ENCODE results near the gene APOL5. TPM values are rescaled to one million over a fixed set of nuclear protein-coding genes. Genes with fewer than 3 reads are reported as not detected.

Gene APOL5
- total RNA-seq, 2 experiments from 2014 or later: not detected

GRCh38 chr22:35739076-35739930, 21.6 kb downstream of the APOL5 start:
- POLR2A ChIA-PET: no interaction called here
- CTCF ChIA-PET: no interaction called here

- POLR2A ChIA-PET: no interaction called here
Observed at GRCh38 chr22:35739931-35740380, 22.3 kb downstream of the APOL5 start.

GRCh38 chr22:35740616-35741015, 22.9 kb downstream of the APOL5 start:
- CTCF ChIA-PET: interaction anchor here (0.5 kb wide), 1 partner anchor 210 kb away, joined by 4 read pairs; no protein-coding TSS in a partner anchor

More at GRCh38 chr22:35739931-35740380, 22.3 kb downstream of the APOL5 start:
- CTCF ChIA-PET: interaction anchor here (0.5 kb wide), 1 partner anchor 210 kb away, joined by 4 read pairs; no protein-coding TSS in a partner anchor

GRCh38 chr22:35742342-35743100, 24.8 kb downstream of the APOL5 start:
- ChIA-PET CTCF (interaction anchor here (1.3 kb wide), 1 partner anchor 324 kb away, joined by 4 read pairs; no protein-coding TSS in a partner anchor), POLR2A (no interaction called here)

More at GRCh38 chr22:35740616-35741015, 22.9 kb downstream of the APOL5 start:
- POLR2A ChIA-PET: no interaction called here

GRCh38 chr22:35743326-35743860, 25.7 kb downstream of the APOL5 start:
- CTCF ChIA-PET: no interaction called here
- POLR2A ChIA-PET: no interaction called here

- POLR2A ChIA-PET: no interaction called here
- CTCF ChIA-PET: no interaction called here
Observed at GRCh38 chr22:35746248-35746647, 28.6 kb downstream of the APOL5 start.

GRCh38 chr22:35746946-35747703, 29.5 kb downstream of the APOL5 start:
- ChIA-PET CTCF (no interaction called here), POLR2A (no interaction called here)

- ChIA-PET CTCF (no interaction called here), POLR2A (no interaction called here)
Observed at GRCh38 chr22:35749808-35750207, 32.1 kb downstream of the APOL5 start.

GRCh38 chr22:35752006-35752862, 34.6 kb downstream of the APOL5 start:
- ChIA-PET CTCF (no interaction called here), POLR2A (no interaction called here)

- ChIA-PET POLR2A (no interaction called here), CTCF (no interaction called here)
Observed at GRCh38 chr22:35752863-35753189, 35.2 kb downstream of the APOL5 start.

GRCh38 chr22:35754761-35755160, 37.1 kb downstream of the APOL5 start:
- CTCF ChIA-PET: no interaction called here
- POLR2A ChIA-PET: no interaction called here

GRCh38 chr22:35756722-35757121, 39.0 kb downstream of the APOL5 start:
- POLR2A ChIA-PET: interaction anchor here (0.6 kb wide), 1 partner anchor 174 kb away, joined by 8 read pairs; no protein-coding TSS in a partner anchor
- CTCF ChIA-PET: no interaction called here

GRCh38 chr22:35758394-35758793, 40.7 kb downstream of the APOL5 start:
- ChIA-PET POLR2A (no interaction called here), CTCF (no interaction called here)

- CTCF ChIA-PET: no interaction called here
- POLR2A ChIA-PET: no interaction called here
Observed at GRCh38 chr22:35761037-35761436, 43.4 kb downstream of the APOL5 start.

- POLR2A ChIA-PET: no interaction called here
- CTCF ChIA-PET: no interaction called here
Observed at GRCh38 chr22:35766654-35767580, 49.2 kb downstream of the APOL5 start.

GRCh38 chr22:35769974-35770373, 52.3 kb downstream of the APOL5 start:
- CTCF ChIA-PET: no interaction called here
- POLR2A ChIA-PET: no interaction called here

GRCh38 chr22:35775339-35775738, 57.7 kb downstream of the APOL5 start:
- CTCF ChIA-PET: no interaction called here

GRCh38 chr22:35777335-35777975, 59.8 kb downstream of the APOL5 start:
- POLR2A ChIA-PET: no interaction called here
- CTCF ChIA-PET: no interaction called here

More at GRCh38 chr22:35775339-35775738, 57.7 kb downstream of the APOL5 start:
- POLR2A ChIA-PET: no interaction called here
